DOHH2 (cell line): Measurements from ENCODE around the gene MRGPRD.

Source experiments
- H3F3A ChIP-seq: fragments of 200-600 bp; sonication (generic), shearing (Covaris generic); 2 replicates; pipeline ENCODE4 v1.6.0; 2016; ENCODE audit warnings: antibody characterized with exemption, mild to moderate bottlenecking; ENCODE audit not compliant: control insufficient read depth, insufficient read depth
- H3K27ac ChIP-seq: fragments of 200-600 bp; sonication (generic); 2 replicates; pipeline ENCODE4 v1.5.1; 2014; ENCODE audit warnings: low read depth, mild to moderate bottlenecking, low read length, moderate library complexity
- H3K27me3 ChIP-seq: fragments of 200-600 bp; sonication (generic); 2 replicates; pipeline ENCODE4 v1.6.1; 2014; ENCODE audit warnings: mild to moderate bottlenecking, low read length, mixed read lengths; ENCODE audit not compliant: control insufficient read depth
- H3K36me3 ChIP-seq: fragments of 200-600 bp; sonication (generic); 2 replicates; pipeline ENCODE4 v1.6.1; 2014; ENCODE audit warnings: mild to moderate bottlenecking, low read length, moderate library complexity, mixed read lengths; ENCODE audit not compliant: control insufficient read depth
- H3K4me1 ChIP-seq: fragments of 200-600 bp; sonication (generic); 2 replicates; pipeline ENCODE4 v1.6.1; 2014; ENCODE audit warnings: mild to moderate bottlenecking, low read length, mixed read lengths; ENCODE audit not compliant: control insufficient read depth
- H3K4me2 ChIP-seq: fragments of 200-600 bp; sonication (generic); 2 replicates; pipeline ENCODE4 v1.6.0; 2014; ENCODE audit warnings: mild to moderate bottlenecking, low read length, moderate library complexity
- H3K4me3 ChIP-seq: fragments of 200-600 bp; sonication (generic); 2 replicates; pipeline ENCODE4 v1.5.1; 2014; ENCODE audit warnings: mild to moderate bottlenecking, low read length, mixed read lengths
- H3K79me2 ChIP-seq: fragments of 200-600 bp; sonication (generic); 2 replicates; pipeline ENCODE4 v1.6.1; 2014; ENCODE audit warnings: mild to moderate bottlenecking, low read length, mixed read lengths; ENCODE audit not compliant: control insufficient read depth
- H3K9me2 ChIP-seq: fragments of 200-600 bp; sonication (generic); replicated peaks from 2 replicates; pipeline ENCODE4 v1.6.1; 2014; ENCODE audit warnings: mild to moderate bottlenecking, low read length, mixed read lengths; ENCODE audit not compliant: control insufficient read depth
- H3K9me3 ChIP-seq: fragments of 200-600 bp; sonication (generic); 2 replicates; pipeline ENCODE4 v1.6.1; 2014; ENCODE audit warnings: antibody characterized with exemption, low read length, mixed read lengths; ENCODE audit not compliant: control insufficient read depth, insufficient read depth
- H4K20me1 ChIP-seq: fragments of 200-600 bp; sonication (generic); 2 replicates; pipeline ENCODE4 v1.6.0; 2014; ENCODE audit warnings: low read depth, mild to moderate bottlenecking, antibody characterized with exemption, low read length, moderate library complexity; ENCODE audit not compliant: control insufficient read depth, insufficient read depth
- CTCF ChIP-seq: fragments of 200-600 bp; sonication (generic); IDR thresholded peaks from one replicate; pipeline ENCODE4 v1.5.1; 2014; ENCODE audit warnings: antibody characterized with exemption, mild to moderate bottlenecking, low read depth, low read length; ENCODE audit not compliant: poor library complexity, severe bottlenecking
- EZH2phosphoT487 ChIP-seq: fragments of 200-600 bp; sonication (generic); IDR thresholded peaks from 2 replicates; pipeline ENCODE4 v1.6.1; 2017; ENCODE audit warnings: borderline replicate concordance, mild to moderate bottlenecking, antibody characterized with exemption, low read length, moderate library complexity, mixed read lengths

Gene MRGPRD

DNA sequence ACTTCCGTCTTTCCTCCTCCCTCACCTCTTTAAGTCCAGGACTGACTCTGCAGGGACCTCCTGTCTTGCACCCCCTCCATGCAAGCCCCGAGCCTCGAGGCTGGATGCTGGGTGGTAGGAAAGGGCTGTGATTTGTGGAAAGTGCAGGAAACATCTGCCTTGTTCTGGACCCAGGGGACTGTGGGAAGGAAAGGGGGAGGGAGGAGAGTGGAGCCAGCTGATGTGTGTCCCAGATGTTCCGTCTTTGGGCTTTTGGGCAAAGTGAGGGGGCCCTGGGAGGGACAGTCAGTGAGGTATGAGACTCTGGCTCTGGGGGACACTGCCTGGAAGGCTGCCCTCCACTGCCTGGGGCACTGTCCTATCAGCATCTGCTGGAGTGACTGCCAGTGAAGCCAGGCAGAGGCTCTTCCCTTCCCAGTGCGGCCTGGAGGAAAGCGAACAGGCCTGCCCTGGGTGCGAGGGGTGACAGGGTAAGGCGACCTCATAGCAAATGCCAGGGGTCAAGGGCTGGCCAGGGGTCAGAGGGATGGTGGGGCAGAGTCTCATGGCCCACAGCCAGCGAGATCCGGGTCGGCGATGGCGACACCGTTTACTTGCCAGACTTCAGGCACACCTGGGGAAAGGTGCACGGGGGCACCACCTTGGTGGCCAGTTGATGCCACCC is 1.7 kb downstream of the MRGPRD start:
- Histone ChIP-seq H3K4me1 (no peaks in the 10 kb centered on the region), H3K27ac (no peak overlapping the region), H3K9me3 (no peaks in the 10 kb centered on the region), H3K4me3 (no peak overlapping the region), H4K20me1 (no peaks in the 10 kb centered on the region), H3F3A (no peaks in the 10 kb centered on the region), H3K27me3 (no peaks in the 10 kb centered on the region), H3K36me3 (no peaks in the 10 kb centered on the region), H3K9me2 (no peaks in the 10 kb centered on the region), H3K79me2 (no peaks in the 10 kb centered on the region), H3K4me2 (no peak overlapping the region)
- TF ChIP-seq EZH2phosphoT487: no peak
- no peak for TF ChIP-seq CTCF

DNA sequence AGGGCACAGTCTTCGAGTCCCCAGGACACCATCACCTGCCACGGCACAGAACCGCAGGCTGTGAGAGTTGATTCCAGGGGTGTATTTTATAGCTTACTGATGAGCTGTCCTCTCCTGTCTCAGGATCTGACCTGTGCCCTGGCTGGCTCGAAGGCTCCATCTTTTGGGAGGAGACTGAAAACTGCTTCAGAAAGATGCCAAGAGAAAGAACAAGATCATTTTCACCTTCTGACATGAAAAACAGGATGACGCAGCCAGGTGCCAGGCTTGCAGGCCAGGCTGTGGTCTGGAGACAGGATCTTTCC is 2.2 kb downstream of the MRGPRD start:
- Histone ChIP-seq H3K27me3 (no peaks in the 10 kb centered on the region), H3K36me3 (no peaks in the 10 kb centered on the region), H3K9me3 (no peaks in the 10 kb centered on the region), H3K4me3 (no peak overlapping the region), H4K20me1 (no peaks in the 10 kb centered on the region), H3K27ac (no peak overlapping the region), H3K4me2 (no peak overlapping the region), H3K4me1 (no peaks in the 10 kb centered on the region), H3K9me2 (no peaks in the 10 kb centered on the region), H3F3A (no peaks in the 10 kb centered on the region), H3K79me2 (no peaks in the 10 kb centered on the region)
- TF ChIP-seq EZH2phosphoT487 (no peak), CTCF (no peak)

- H3K27ac ChIP-seq: no peak overlapping the region
- no peak overlapping the region for H3K4me3 ChIP-seq
- no peaks in the 10 kb centered on the region for H3K4me1 ChIP-seq
- H3K79me2 ChIP-seq: no peaks in the 10 kb centered on the region
- no peaks in the 10 kb centered on the region for H3F3A ChIP-seq
- H3K9me3 ChIP-seq: no peaks in the 10 kb centered on the region
- no peaks in the 10 kb centered on the region for H3K36me3 ChIP-seq
- TF ChIP-seq EZH2phosphoT487 (no peak), CTCF (no peak)
- H3K27me3 ChIP-seq: no peaks in the 10 kb centered on the region
- H3K4me2 ChIP-seq: no peak overlapping the region
- no peaks in the 10 kb centered on the region for H3K9me2 ChIP-seq
- no peaks in the 10 kb centered on the region for H4K20me1 ChIP-seq
Measured at GRCh38 chr11:68977781-68978625, 2.8 kb downstream of the MRGPRD start.
